T-helper 1 cell treated with Interleukin-12 subunit alpha and Interleukin-12 subunit beta and Interleukin-4 antibody, amounts not matched to agents 30 ng/mL and 1 ng/mL, for 36 hours (primary cell): ENCODE results near the gene RBM39. TPM values are rescaled to one million over a fixed set of nuclear protein-coding genes. Genes with fewer than 3 reads are reported as not detected.

Experiments used
- total RNA-seq: library from RNA; stranded (reverse); gene quantifications from 2 replicates; pipeline ENCODE4 v1.2.3, GENCODE V29; 2022

RBM39 gene
- total RNA-seq, 1 donor from 2014 or later = 387 TPM

Other genes with a start within 250 kb of the RBM39 start
- not detected in 2 replicates for gene C20orf173, start 212.6 kb downstream of the RBM39 start, total RNA-seq
- gene ERGIC3, start 200.2 kb downstream of the RBM39 start, total RNA-seq = 140 and 149 TPM in 2 replicates
- 2.6 and 2.9 TPM in 2 replicates for gene SPAG4, start 126.4 kb downstream of the RBM39 start, total RNA-seq
- 266 and 276 TPM in 2 replicates for gene CPNE1, start 77.4 kb downstream of the RBM39 start, total RNA-seq
- 127 TPM in 2 replicates for gene RBM12, start 77.4 kb downstream of the RBM39 start, total RNA-seq
- 25.0 and 27.6 TPM in 2 replicates for gene NFS1, start 42.9 kb downstream of the RBM39 start, total RNA-seq
- gene ROMO1, start 42.9 kb downstream of the RBM39 start, total RNA-seq = 86.0 and 91.8 TPM in 2 replicates
- gene PHF20, start 29.8 kb upstream of the RBM39 start, total RNA-seq = 62.7 and 64.1 TPM in 2 replicates
- 41.0 and 43.3 TPM in 2 replicates for gene SCAND1, start 212.2 kb upstream of the RBM39 start, total RNA-seq
- gene CNBD2, start 226.3 kb upstream of the RBM39 start, total RNA-seq = 2.2 and 4.6 TPM in 2 replicates